Measurements from ENCODE around the gene HES5. TPM values are rescaled to one million over a fixed set of nuclear protein-coding genes. Genes with fewer than 3 reads are reported as not detected.
A peak's percentile ranks its signal among the peaks of the same experiment; 100 is the strongest.
"Not testable (repeated sequence)": the region's sequence is repeated elsewhere in the genome, so short reads cannot be mapped to it uniquely, and the experiment has no call there.

Gene HES5
- total and polyA plus RNA-seq, 4 donors, result 0.36 to 2.1 TPM; not detected in 2

GRCh38 chr1:2556678-2557481 is 26.8 kb upstream of the HES5 start:
- no peak overlapping the region for H3K27ac ChIP-seq (ENCODE audit: low read depth in 1 of 2, low read length in 2 of 2)
- H3K36me3 ChIP-seq (ENCODE audit: control insufficient read depth in 1 of 2, insufficient read depth in 2 of 2, low read length in 1 of 2), result no peaks in the 10 kb centered on the region
- H3K4me1 ChIP-seq (ENCODE audit: control insufficient read depth in 1 of 2, insufficient read depth in 2 of 2, low read length in 2 of 2), result no peaks in the 10 kb centered on the region
- no peaks in the 10 kb centered on the region for H3K9me3 ChIP-seq (ENCODE audit: control insufficient read depth, low read length)
- H3K27me3 ChIP-seq (ENCODE audit: control insufficient read depth in 1 of 2, insufficient read depth in 2 of 2, low read length in 1 of 2), result no peaks in the 10 kb centered on the region
- DNase-seq, result peak in 1 of 2 donors; percentile 62
- intact Hi-C loops (cut with DNase I), result no loop called here
- peak overlapping the region; percentile 34 to 40 for H3K4me3 ChIP-seq (ENCODE audit: low read length in 2 of 2)
- peak; percentile 2 for ATAC-seq (ENCODE audit: low FRiP score)
- 61 to 75% methylated on average over 24 of the region's 24 CpGs for WGBS, 2 donors

- H3K4me3 ChIP-seq (ENCODE audit: low read length in 2 of 2), result peak within 1 kb of the TSS; percentile 34 to 40
- 4 to 5% methylated on average over 16 of the region's 16 CpGs for WGBS, 2 donors
- DNase-seq (peak in 1 of 2 donors; percentile 75), ATAC-seq (ENCODE audit: low FRiP score) (peak; percentile 59)
- peak within 1 kb of the TSS in 1 of 2 donors; percentile 6 for H3K27ac ChIP-seq (ENCODE audit: low read depth in 1 of 2, low read length in 2 of 2)
- no peaks in the 10 kb centered on the region for H3K27me3 ChIP-seq (ENCODE audit: control insufficient read depth in 1 of 2, insufficient read depth in 2 of 2, low read length in 1 of 2)
- no peaks in the 10 kb centered on the region for H3K4me1 ChIP-seq (ENCODE audit: control insufficient read depth in 1 of 2, insufficient read depth in 2 of 2, low read length in 2 of 2)
- H3K36me3 ChIP-seq (ENCODE audit: control insufficient read depth in 1 of 2, insufficient read depth in 2 of 2, low read length in 1 of 2), result no peaks in the 10 kb centered on the region
- intact Hi-C loops (cut with DNase I), result no loop called here
- H3K9me3 ChIP-seq (ENCODE audit: control insufficient read depth, low read length), result no peaks in the 10 kb centered on the region
Measured at GRCh38 chr1:2556277-2556677, 26.2 kb upstream of the HES5 start, which contains the start of gene TNFRSF14. Gene TNFRSF14, plus strand, starts transcription at chr1:2556371. Its CDS starts 294 bp downstream, at chr1:2556665.

GRCh38 chr1:2555634-2556276 is 25.7 kb upstream of the HES5 start:
- H3K4me1 ChIP-seq (ENCODE audit: control insufficient read depth in 1 of 2, insufficient read depth in 2 of 2, low read length in 2 of 2), result no peaks in the 10 kb centered on the region
- H3K9me3 ChIP-seq (ENCODE audit: control insufficient read depth, low read length), result no peaks in the 10 kb centered on the region
- 12 to 16% methylated on average over 26 of the region's 26 CpGs for WGBS, 2 donors
- peak overlapping the region; percentile 34 to 40 for H3K4me3 ChIP-seq (ENCODE audit: low read length in 2 of 2)
- intact Hi-C loops (cut with DNase I), result no loop called here
- DNase-seq, result peak; percentile 91 to 96
- ATAC-seq (ENCODE audit: low FRiP score), result peak; percentile 78
- H3K27me3 ChIP-seq (ENCODE audit: control insufficient read depth in 1 of 2, insufficient read depth in 2 of 2, low read length in 1 of 2), result no peaks in the 10 kb centered on the region
- H3K27ac ChIP-seq (ENCODE audit: low read depth in 1 of 2, low read length in 2 of 2), result no peak overlapping the region
- no peaks in the 10 kb centered on the region for H3K36me3 ChIP-seq (ENCODE audit: control insufficient read depth in 1 of 2, insufficient read depth in 2 of 2, low read length in 1 of 2)

- Histone ChIP-seq H3K27ac (ENCODE audit: low read depth in 1 of 2, low read length in 2 of 2) (no peak overlapping the region), H3K36me3 (ENCODE audit: control insufficient read depth in 1 of 2, insufficient read depth in 2 of 2, low read length in 1 of 2) (no peaks in the 10 kb centered on the region), H3K4me3 (ENCODE audit: low read length in 2 of 2) (no peak overlapping the region), H3K27me3 (ENCODE audit: control insufficient read depth in 1 of 2, insufficient read depth in 2 of 2, low read length in 1 of 2) (no peaks in the 10 kb centered on the region), H3K9me3 (ENCODE audit: control insufficient read depth, low read length) (no peaks in the 10 kb centered on the region), H3K4me1 (ENCODE audit: control insufficient read depth in 1 of 2, insufficient read depth in 2 of 2, low read length in 2 of 2) (no peaks in the 10 kb centered on the region)
- ATAC-seq (ENCODE audit: low FRiP score) (no peak), DNase-seq (peak in 1 of 2 donors; percentile 64)
- intact Hi-C loops (cut with DNase I), result no loop called here
- WGBS, 2 donors, result 71 to 76% methylated on average over 19 of the region's 19 CpGs
Measured at GRCh38 chr1:2554621-2555387, 24.7 kb upstream of the HES5 start.

GRCh38 chr1:2553871-2554620 is 24.0 kb upstream of the HES5 start:
- Histone ChIP-seq H3K36me3 (ENCODE audit: control insufficient read depth in 1 of 2, insufficient read depth in 2 of 2, low read length in 1 of 2) (no peaks in the 10 kb centered on the region), H3K9me3 (ENCODE audit: control insufficient read depth, low read length) (no peaks in the 10 kb centered on the region), H3K27ac (ENCODE audit: low read depth in 1 of 2, low read length in 2 of 2) (no peak overlapping the region), H3K4me1 (ENCODE audit: control insufficient read depth in 1 of 2, insufficient read depth in 2 of 2, low read length in 2 of 2) (no peaks in the 10 kb centered on the region), H3K4me3 (ENCODE audit: low read length in 2 of 2) (no peak overlapping the region), H3K27me3 (ENCODE audit: control insufficient read depth in 1 of 2, insufficient read depth in 2 of 2, low read length in 1 of 2) (no peaks in the 10 kb centered on the region)
- intact Hi-C loops (cut with DNase I), result no loop called here
- ATAC-seq (ENCODE audit: low FRiP score) (no peak), DNase-seq (no peak)
- 92 to 94% methylated on average over 21 to 30 of the region's 30 CpGs for WGBS, 2 donors

- intact Hi-C loops (cut with DNase I); H3K27ac ChIP-seq (ENCODE audit: low read depth in 1 of 2, low read length in 2 of 2); H3K36me3 ChIP-seq (ENCODE audit: control insufficient read depth in 1 of 2, insufficient read depth in 2 of 2, low read length in 1 of 2); H3K27me3 ChIP-seq (ENCODE audit: control insufficient read depth in 1 of 2, insufficient read depth in 2 of 2, low read length in 1 of 2); DNase-seq; H3K4me1 ChIP-seq (ENCODE audit: control insufficient read depth in 1 of 2, insufficient read depth in 2 of 2, low read length in 2 of 2); H3K9me3 ChIP-seq (ENCODE audit: control insufficient read depth, low read length); ATAC-seq (ENCODE audit: low FRiP score); H3K4me3 ChIP-seq (ENCODE audit: low read length in 2 of 2): not testable (repeated sequence)
- 82 to 93% methylated on average over 3 to 9 of the region's 9 CpGs for WGBS, 2 donors
Measured at GRCh38 chr1:2553076-2553475, 23.0 kb upstream of the HES5 start.

GRCh38 chr1:2552189-2552588 is 22.1 kb upstream of the HES5 start:
- ATAC-seq (ENCODE audit: low FRiP score) (no peak), DNase-seq (no peak)
- H3K36me3 ChIP-seq (ENCODE audit: control insufficient read depth in 1 of 2, insufficient read depth in 2 of 2, low read length in 1 of 2), result no peaks in the 10 kb centered on the region
- H3K27ac ChIP-seq (ENCODE audit: low read depth in 1 of 2, low read length in 2 of 2), result no peak overlapping the region
- no peaks in the 10 kb centered on the region for H3K9me3 ChIP-seq (ENCODE audit: control insufficient read depth, low read length)
- H3K4me1 ChIP-seq (ENCODE audit: control insufficient read depth in 1 of 2, insufficient read depth in 2 of 2, low read length in 2 of 2), result no peaks in the 10 kb centered on the region
- no peak overlapping the region for H3K4me3 ChIP-seq (ENCODE audit: low read length in 2 of 2)
- no peaks in the 10 kb centered on the region for H3K27me3 ChIP-seq (ENCODE audit: control insufficient read depth in 1 of 2, insufficient read depth in 2 of 2, low read length in 1 of 2)
- intact Hi-C loops (cut with DNase I), result no loop called here
- WGBS, 2 donors, result 94 to 95% methylated on average over 26 of the region's 26 CpGs

GRCh38 chr1:2551544-2551943 is 21.5 kb upstream of the HES5 start:
- intact Hi-C loops (cut with DNase I); H3K27me3 ChIP-seq (ENCODE audit: control insufficient read depth in 1 of 2, insufficient read depth in 2 of 2, low read length in 1 of 2); H3K27ac ChIP-seq (ENCODE audit: low read depth in 1 of 2, low read length in 2 of 2); H3K4me3 ChIP-seq (ENCODE audit: low read length in 2 of 2); H3K9me3 ChIP-seq (ENCODE audit: control insufficient read depth, low read length); H3K36me3 ChIP-seq (ENCODE audit: control insufficient read depth in 1 of 2, insufficient read depth in 2 of 2, low read length in 1 of 2); H3K4me1 ChIP-seq (ENCODE audit: control insufficient read depth in 1 of 2, insufficient read depth in 2 of 2, low read length in 2 of 2); DNase-seq; ATAC-seq (ENCODE audit: low FRiP score): not testable (repeated sequence)
- WGBS, 2 donors, result 86 to 89% methylated on average over 9 of the region's 9 CpGs
